Hepatocyte (in vitro differentiated cells): ENCODE measurements around the gene CYB5R2. TPM values are rescaled to one million over a fixed set of nuclear protein-coding genes. Genes with fewer than 3 reads are reported as not detected.

Experiments
- DNase-seq: peaks from one replicate; pipeline ENCODE4 v3.0.0-alpha.2; 2016; ENCODE audit warnings: low spot score
- H2AFZ ChIP-seq: fragments of 200-600 bp; sonication (generic); 2 replicates; pipeline ENCODE4 v1.6.0; 2016; ENCODE audit warnings: antibody characterized with exemption, mild to moderate bottlenecking
- H3K27ac ChIP-seq: fragments of 200-600 bp; sonication (generic); 2 replicates; pipeline ENCODE4 v1.5.1; 2016; ENCODE audit warnings: mild to moderate bottlenecking
- H3K27me3 ChIP-seq: fragments of 200-600 bp; sonication (generic); 2 replicates; pipeline ENCODE4 v1.6.1; 2016
- H3K36me3 ChIP-seq: fragments of 200-600 bp; sonication (generic); replicated peaks from 2 replicates; pipeline ENCODE4 v1.5.1; 2016; ENCODE audit warnings: low read depth; ENCODE audit not compliant: insufficient read depth
- H3K4me1 ChIP-seq: fragments of 200-600 bp; sonication (generic); 2 replicates; pipeline ENCODE4 v1.5.1; 2016; ENCODE audit warnings: mild to moderate bottlenecking, moderate library complexity; ENCODE audit not compliant: insufficient read depth
- H3K4me2 ChIP-seq: fragments of 200-600 bp; sonication (generic); 2 replicates; pipeline ENCODE4 v1.6.0; 2016
- H3K4me3 ChIP-seq: fragments of 200-600 bp; sonication (generic); 2 replicates; pipeline ENCODE4 v1.5.1; 2016; ENCODE audit warnings: mild to moderate bottlenecking
- H3K79me2 ChIP-seq: fragments of 200-600 bp; sonication (generic); 2 replicates; pipeline ENCODE4 v1.6.0; 2017; ENCODE audit warnings: mild to moderate bottlenecking
- H3K9me2 ChIP-seq: fragments of 200-600 bp; sonication (generic); replicated peaks from 2 replicates; pipeline ENCODE4 v1.6.0; 2017; ENCODE audit warnings: mild to moderate bottlenecking; ENCODE audit not compliant: insufficient read depth
- H3K9me3 ChIP-seq: fragments of 200-600 bp; sonication (generic); 2 replicates; pipeline ENCODE4 v1.5.1; 2016; ENCODE audit warnings: low read depth, mild to moderate bottlenecking
- H4K20me1 ChIP-seq: fragments of 200-600 bp; sonication (generic); 2 replicates; pipeline ENCODE4 v1.6.0; 2016; ENCODE audit warnings: mild to moderate bottlenecking; ENCODE audit not compliant: insufficient read depth, poor library complexity, severe bottlenecking
- CTCF ChIP-seq: fragments of 200-600 bp; sonication (generic); IDR thresholded peaks from 2 replicates; pipeline ENCODE4 v1.5.1; 2016; ENCODE audit warnings: antibody characterized with exemption, mild to moderate bottlenecking; ENCODE audit not compliant: poor library complexity
- EZH2 ChIP-seq: fragments of 200-600 bp; sonication (generic); IDR thresholded peaks from 2 replicates; pipeline ENCODE4 v1.6.1; 2016; ENCODE audit warnings: antibody characterized with exemption, mild to moderate bottlenecking, borderline replicate concordance
- EZH2phosphoT487 ChIP-seq: fragments of 200-600 bp; sonication (generic); IDR thresholded peaks from one replicate; pipeline ENCODE4 v1.6.1; 2018; ENCODE audit warnings: antibody characterized with exemption, mild to moderate bottlenecking, low read depth, moderate library complexity; ENCODE audit not compliant: unreplicated experiment, severe bottlenecking
- WGBS: methylation state at CpG from one replicate; pipeline ENCODE4 v1.1.6; 2016; ENCODE audit warnings: low lambda C conversion rate; ENCODE audit errors: missing lambda C conversion rate; 5-methylcytosine and 5-hydroxymethylcytosine counted together
- polyA plus RNA-seq: library from polyadenylated mRNA; unstranded; fragments of >200 nt; fragmentation: Nextera tagmentation; extraction: Ambion mirVana; gene quantifications from 2 replicates; pipeline ENCODE4 v1.2.1, GENCODE V29; 2016
- total RNA-seq: library from RNA; depleted of rRNA; stranded (reverse); fragments of >200 nt; gene quantifications from 2 replicates; pipeline ENCODE4 v1.2.3, GENCODE V29; 2014

CYB5R2 gene
- total and polyA plus RNA-seq, 2 experiments from 2014 or later = 19.9 to 38.5 TPM

- Histone ChIP-seq H3K4me1 (peaks cover 26% of the 10 kb centered on the region), H3K9me3 (no peaks in the 10 kb centered on the region), H3K9me2 (no peaks in the 10 kb centered on the region), H3K4me3 (no peak overlapping the region), H3K79me2 (no peaks in the 10 kb centered on the region), H3K27me3 (no peaks in the 10 kb centered on the region), H3K27ac (no peak overlapping the region), H2AFZ (no peak overlapping the region), H4K20me1 (no peaks in the 10 kb centered on the region), H3K4me2 (no peak overlapping the region), H3K36me3 (no peaks in the 10 kb centered on the region)
- TF ChIP-seq EZH2 = no peak
- no peak for TF ChIP-seq CTCF
- no peak for TF ChIP-seq EZH2phosphoT487
- DNase-seq = no peak
- WGBS = 81% methylated on average over 7 of the region's 7 CpGs
Measured at GRCh38 chr11:7668464-7668863, 4.8 kb downstream of the CYB5R2 start.

- peaks cover 18% of the 10 kb centered on the region for H3K4me1 ChIP-seq
- no peaks in the 10 kb centered on the region for H4K20me1 ChIP-seq
- no peak overlapping the region for H2AFZ ChIP-seq
- H3K36me3 ChIP-seq = no peaks in the 10 kb centered on the region
- no peak for DNase-seq
- no peaks in the 10 kb centered on the region for H3K9me2 ChIP-seq
- TF ChIP-seq EZH2 (no peak), EZH2phosphoT487 (no peak), CTCF (no peak)
- no peaks in the 10 kb centered on the region for H3K27me3 ChIP-seq
- 83% methylated on average over 2 of the region's 2 CpGs for WGBS
- H3K27ac ChIP-seq = no peak overlapping the region
- H3K79me2 ChIP-seq = no peaks in the 10 kb centered on the region
- H3K4me3 ChIP-seq = no peak overlapping the region
- no peak overlapping the region for H3K4me2 ChIP-seq
- no peaks in the 10 kb centered on the region for H3K9me3 ChIP-seq
Measured at GRCh38 chr11:7667460-7667859, 5.8 kb downstream of the CYB5R2 start.

GRCh38 chr11:7666292-7666866, 6.9 kb downstream of the CYB5R2 start:
- 96% methylated on average over 7 of the region's 7 CpGs for WGBS

More at GRCh38 chr11:7666292-7666866, 6.9 kb downstream of the CYB5R2 start:
- peaks cover 7% of the 10 kb centered on the region for H3K4me1 ChIP-seq
- H3K27ac ChIP-seq = no peak overlapping the region
- H3K36me3 ChIP-seq = no peaks in the 10 kb centered on the region
- H3K9me2 ChIP-seq = no peaks in the 10 kb centered on the region
- no peaks in the 10 kb centered on the region for H3K79me2 ChIP-seq
- H4K20me1 ChIP-seq = no peaks in the 10 kb centered on the region
- H3K4me3 ChIP-seq = no peak overlapping the region
- TF ChIP-seq EZH2 (no peak), CTCF (no peak), EZH2phosphoT487 (no peak)
- no peaks in the 10 kb centered on the region for H3K27me3 ChIP-seq
- no peak for DNase-seq
- H3K9me3 ChIP-seq = no peaks in the 10 kb centered on the region
- H3K4me2 ChIP-seq = no peak overlapping the region
- no peak overlapping the region for H2AFZ ChIP-seq
